WTC11 (cell line): Measurements from ENCODE around the gene LAPTM5. TPM values are rescaled to one million over a fixed set of nuclear protein-coding genes. Genes with fewer than 3 reads are reported as not detected.

ENCODE experiments used
- ATAC-seq: fragments of 200-7000 bp; cut with Tn5 transposase; 2 replicates; pipeline ENCODE4 v1.10.0; 2021; ENCODE audit warnings: mild to moderate bottlenecking, moderate library complexity
- CTCF ChIA-PET: fragments of 300-600 bp; sonication (Branson Sonifier 250); formaldehyde crosslinking; loops from one replicate; lab custom pipeline; 2021; ENCODE audit warnings: antibody characterized with exemption; lab: Charles Lee
- POLR2A ChIA-PET: fragments of 350-600 bp; sonication (Branson Sonifier 250); formaldehyde crosslinking; loops from one replicate; lab custom pipeline; 2021; ENCODE audit warnings: antibody characterized with exemption; lab: Charles Lee
- DNase-seq: peaks from one replicate; pipeline ENCODE4 v3.0.0; 2021; ENCODE audit warnings: low spot score
- H3K27ac Mint-ChIP-seq: 2 replicates; pipeline ENCODE4 v1.8.0; 2021; ENCODE audit warnings: mixed read lengths
- H3K27me3 Mint-ChIP-seq: 2 replicates; pipeline ENCODE4 v1.8.0; 2021; ENCODE audit warnings: low read depth, mild to moderate bottlenecking, moderate library complexity, mixed read lengths
- H3K36me3 Mint-ChIP-seq: 2 replicates; pipeline ENCODE4 v1.8.0; 2021; ENCODE audit warnings: mixed read lengths
- H3K4me1 Mint-ChIP-seq: 2 replicates; pipeline ENCODE4 v1.8.0; 2022; ENCODE audit warnings: mixed read lengths
- H3K4me3 Mint-ChIP-seq: 2 replicates; pipeline ENCODE4 v1.8.0; 2021; ENCODE audit warnings: mild to moderate bottlenecking, moderate library complexity, mixed read lengths
- H3K9me3 Mint-ChIP-seq: 2 replicates; pipeline ENCODE4 v1.8.0; 2021; ENCODE audit warnings: mixed read lengths
- AFF4 ChIP-seq: sonication (generic); formaldehyde crosslinking; IDR thresholded peaks from 2 replicates; pipeline ENCODE4 v1.8.1; 2023; ENCODE audit warnings: mild to moderate bottlenecking, missing genetic modification reagents, borderline replicate concordance
- CREB1 ChIP-seq: sonication (generic); formaldehyde crosslinking; IDR thresholded peaks from 2 replicates; pipeline ENCODE4 v1.8.0; 2023; ENCODE audit warnings: mild to moderate bottlenecking, missing genetic modification reagents
- E2F5 ChIP-seq: sonication (generic); formaldehyde crosslinking; IDR thresholded peaks from 2 replicates; pipeline ENCODE4 v1.8.1; 2022; ENCODE audit warnings: mild to moderate bottlenecking, moderate library complexity, missing genetic modification reagents
- FOXP1 ChIP-seq: sonication (generic); formaldehyde crosslinking; IDR thresholded peaks from 2 replicates; pipeline ENCODE4 v1.8.0; 2022; ENCODE audit warnings: missing genetic modification reagents, mild to moderate bottlenecking, moderate library complexity, borderline replicate concordance
- GRHL2 ChIP-seq: fragments of 250-450 bp; sonication (Bioruptor Pico); IDR thresholded peaks from 2 replicates; pipeline ENCODE4 v1.8.0; 2022; ENCODE audit warnings: mild to moderate bottlenecking, moderate library complexity; ENCODE audit not compliant: insufficient replicate concordance, severe bottlenecking
- KAT7 ChIP-seq: sonication (generic); formaldehyde crosslinking; IDR thresholded peaks from 2 replicates; pipeline ENCODE4 v1.8.1; 2023; ENCODE audit warnings: missing genetic modification reagents, mild to moderate bottlenecking, borderline replicate concordance
- MAX ChIP-seq: sonication (generic); formaldehyde crosslinking; IDR thresholded peaks from 2 replicates; pipeline ENCODE4 v1.8.0; 2022; ENCODE audit warnings: mild to moderate bottlenecking, missing genetic modification reagents
- NFE2L1 ChIP-seq: sonication (generic); formaldehyde crosslinking; IDR thresholded peaks from 2 replicates; pipeline ENCODE4 v1.8.1; 2023; ENCODE audit warnings: missing genetic modification reagents
- PRDM15 ChIP-seq: sonication (generic); formaldehyde crosslinking; IDR thresholded peaks from 2 replicates; pipeline ENCODE4 v1.8.0; 2022; ENCODE audit warnings: missing genetic modification reagents
- PRRX2 ChIP-seq: fragments of 250-450 bp; sonication (Bioruptor Pico); IDR thresholded peaks from 2 replicates; pipeline ENCODE4 v1.8.0; 2021; ENCODE audit warnings: mild to moderate bottlenecking
- RORB ChIP-seq: fragments of 250-450 bp; sonication (Bioruptor Pico); IDR thresholded peaks from 2 replicates; pipeline ENCODE4 v1.9.0; 2021; ENCODE audit warnings: mild to moderate bottlenecking
- SMAD3 ChIP-seq: sonication (generic); formaldehyde crosslinking; IDR thresholded peaks from 2 replicates; pipeline ENCODE4 v1.8.0; 2022; ENCODE audit warnings: missing genetic modification reagents, mild to moderate bottlenecking, borderline replicate concordance
- SP1 ChIP-seq: sonication (generic); formaldehyde crosslinking; conservative IDR thresholded peaks from 2 replicates; pipeline ENCODE4 v1.8.1; 2022; ENCODE audit warnings: missing genetic modification reagents
- USF2 ChIP-seq: sonication (generic); formaldehyde crosslinking; IDR thresholded peaks from 2 replicates; pipeline ENCODE4 v1.8.1; 2023; ENCODE audit warnings: mild to moderate bottlenecking, missing genetic modification reagents, moderate library complexity
- ZNF317 ChIP-seq: sonication (generic); formaldehyde crosslinking; IDR thresholded peaks from 2 replicates; pipeline ENCODE4 v1.8.1; 2023; ENCODE audit warnings: low read depth, mild to moderate bottlenecking, moderate library complexity, missing genetic modification reagents, borderline replicate concordance
- ZNF425 ChIP-seq: fragments of 250-450 bp; sonication (Bioruptor Pico); conservative IDR thresholded peaks from 2 replicates; pipeline ENCODE4 v1.9.0; 2021; ENCODE audit warnings: mild to moderate bottlenecking
- ZNF512 ChIP-seq: sonication (generic); formaldehyde crosslinking; IDR thresholded peaks from 2 replicates; pipeline ENCODE4 v1.8.1; 2022; ENCODE audit warnings: missing genetic modification reagents, borderline replicate concordance
- ZNF671 ChIP-seq: fragments of 250-450 bp; sonication (Bioruptor Pico); IDR thresholded peaks from 2 replicates; pipeline ENCODE4 v1.8.0; 2021; ENCODE audit warnings: mild to moderate bottlenecking
- ZSCAN18 ChIP-seq: fragments of 250-450 bp; sonication (Bioruptor Pico); IDR thresholded peaks from 2 replicates; pipeline ENCODE4 v2.1.2; 2022; ENCODE audit warnings: mild to moderate bottlenecking, moderate library complexity
- total RNA-seq: library from RNA; stranded (reverse); gene quantifications from 3 replicates; pipeline ENCODE4 v1.2.3, GENCODE V29; 2021

The LAPTM5 gene
- total RNA-seq, 1 experiment from 2014 or later, result 1.3 TPM

- H3K27me3 Mint-ChIP-seq, result no peaks in the 10 kb centered on the region
- H3K27ac Mint-ChIP-seq, result peak overlapping the region; percentile 13; the same call in 1 of the 2 replicates
- DNase-seq (no peak), ATAC-seq (no peak; the same call in 1 of the 2 replicates)
- ChIA-PET CTCF (interaction anchor here (0.6 to 6.7 kb wide), 15 partner anchors 9 to 667 kb away, joined by 3 to 89 read pairs (median 4); partner anchors contain the start of gene SDC3), POLR2A (interaction anchor here (0.9 kb wide), 1 partner anchor 9 kb away, joined by 3 read pairs; no protein-coding TSS in a partner anchor)
- H3K4me1 Mint-ChIP-seq, result peaks cover 27% of the 10 kb centered on the region
- no peaks in the 10 kb centered on the region for H3K9me3 Mint-ChIP-seq
- H3K4me3 Mint-ChIP-seq, result no peak overlapping the region
- no peaks in the 10 kb centered on the region for H3K36me3 Mint-ChIP-seq
- TF ChIP-seq ZNF671 (CRISPR knock-in tag) (no peak), PRDM15 (no peak), GRHL2 (no peak), ZNF425 (CRISPR knock-in tag) (no peak), KAT7 (CRISPR knock-in tag) (no peak), E2F5 (CRISPR knock-in tag) (no peak), MAX (no peak), RORB (CRISPR knock-in tag) (no peak), FOXP1 (CRISPR knock-in tag) (no peak), CREB1 (no peak), ZNF317 (CRISPR knock-in tag) (no peak), ZSCAN18 (CRISPR knock-in tag) (no peak), SP1 (no peak), ZNF512 (CRISPR knock-in tag) (no peak), SMAD3 (CRISPR knock-in tag) (no peak), NFE2L1 (CRISPR knock-in tag) (no peak), USF2 (no peak), AFF4 (no peak), PRRX2 (CRISPR knock-in tag) (no peak)
These were observed 29.8 kb downstream of the LAPTM5 start for GRCh38 chr1:30727824-30728223.
